ENCODE measurements around the gene MUC4. TPM values are rescaled to one million over a fixed set of nuclear protein-coding genes. Genes with fewer than 3 reads are reported as not detected.

MUC4 gene
- polyA plus RNA-seq, 1 experiment, result not detected

GRCh38 chr3:195822131-195822696 is 10.5 kb upstream of the MUC4 start:
- H3K27me3 ChIP-seq (ENCODE audit: control insufficient read depth, insufficient read depth, low read length), result peaks cover 18% of the 10 kb centered on the region
- ChIA-PET CTCF (interaction anchor here (0.7 kb wide), 1 partner anchor 297 kb away, joined by 4 read pairs; no protein-coding TSS in a partner anchor), POLR2A (interaction anchor here (0.6 kb wide), 1 partner anchor 129 kb away, joined by 6 read pairs; no protein-coding TSS in a partner anchor)
- DNase-seq (ENCODE audit: low read depth, low spot score), result no peak
- no peak overlapping the region for H3K27ac ChIP-seq (ENCODE audit: low read depth, low read length)
- no peak overlapping the region for H3K4me3 ChIP-seq (ENCODE audit: low read depth, low read length)
- no peaks in the 10 kb centered on the region; the same call in 1 of the 2 replicates for H3K9me3 ChIP-seq (ENCODE audit: control insufficient read depth, insufficient read depth, low read length)
- TF ChIP-seq, protein P1, sequence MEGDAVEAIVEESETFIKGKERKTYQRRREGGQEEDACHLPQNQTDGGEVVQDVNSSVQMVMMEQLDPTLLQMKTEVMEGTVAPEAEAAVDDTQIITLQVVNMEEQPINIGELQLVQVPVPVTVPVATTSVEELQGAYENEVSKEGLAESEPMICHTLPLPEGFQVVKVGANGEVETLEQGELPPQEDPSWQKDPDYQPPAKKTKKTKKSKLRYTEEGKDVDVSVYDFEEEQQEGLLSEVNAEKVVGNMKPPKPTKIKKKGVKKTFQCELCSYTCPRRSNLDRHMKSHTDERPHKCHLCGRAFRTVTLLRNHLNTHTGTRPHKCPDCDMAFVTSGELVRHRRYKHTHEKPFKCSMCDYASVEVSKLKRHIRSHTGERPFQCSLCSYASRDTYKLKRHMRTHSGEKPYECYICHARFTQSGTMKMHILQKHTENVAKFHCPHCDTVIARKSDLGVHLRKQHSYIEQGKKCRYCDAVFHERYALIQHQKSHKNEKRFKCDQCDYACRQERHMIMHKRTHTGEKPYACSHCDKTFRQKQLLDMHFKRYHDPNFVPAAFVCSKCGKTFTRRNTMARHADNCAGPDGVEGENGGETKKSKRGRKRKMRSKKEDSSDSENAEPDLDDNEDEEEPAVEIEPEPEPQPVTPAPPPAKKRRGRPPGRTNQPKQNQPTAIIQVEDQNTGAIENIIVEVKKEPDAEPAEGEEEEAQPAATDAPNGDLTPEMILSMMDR (IDR thresholded peaks at IDR 0.05; ENCODE audit: low read depth, low read length), result no peak

- no peaks in the 10 kb centered on the region; the same call in 1 of the 2 replicates for H3K9me3 ChIP-seq (ENCODE audit: control insufficient read depth, insufficient read depth, low read length)
- peaks cover 18% of the 10 kb centered on the region for H3K27me3 ChIP-seq (ENCODE audit: control insufficient read depth, insufficient read depth, low read length)
- TF ChIP-seq, protein P1 (IDR thresholded peaks at IDR 0.05; ENCODE audit: low read depth, low read length), result no peak
- CTCF ChIA-PET, result no interaction called here
- no peak overlapping the region for H3K4me3 ChIP-seq (ENCODE audit: low read depth, low read length)
- POLR2A ChIA-PET, result interaction anchor here (0.6 kb wide), 1 partner anchor 128 kb away, joined by 6 read pairs; no protein-coding TSS in a partner anchor
- no peak overlapping the region for H3K27ac ChIP-seq (ENCODE audit: low read depth, low read length)
- DNase-seq (ENCODE audit: low read depth, low spot score), result no peak
These were observed 9.8 kb upstream of the MUC4 start for GRCh38 chr3:195821403-195822130.

- ChIA-PET POLR2A (no interaction called here), CTCF (no interaction called here)
- H3K27me3 ChIP-seq (ENCODE audit: control insufficient read depth, insufficient read depth, low read length), result peaks cover 18% of the 10 kb centered on the region
- no peak overlapping the region for H3K27ac ChIP-seq (ENCODE audit: low read depth, low read length)
- no peak for DNase-seq (ENCODE audit: low read depth, low spot score)
- TF ChIP-seq, protein P1 (IDR thresholded peaks at IDR 0.05; ENCODE audit: low read depth, low read length), result no peak
- H3K4me3 ChIP-seq (ENCODE audit: low read depth, low read length), result no peak overlapping the region
- H3K9me3 ChIP-seq (ENCODE audit: control insufficient read depth, insufficient read depth, low read length), result no peaks in the 10 kb centered on the region; the same call in 1 of the 2 replicates
These were observed 9.2 kb upstream of the MUC4 start for GRCh38 chr3:195820901-195821300.

- Histone ChIP-seq H3K4me3 (ENCODE audit: low read depth, low read length) (no peak overlapping the region), H3K9me3 (ENCODE audit: control insufficient read depth, insufficient read depth, low read length) (no peaks in the 10 kb centered on the region; the same call in 1 of the 2 replicates), H3K27ac (ENCODE audit: low read depth, low read length) (no peak overlapping the region), H3K27me3 (ENCODE audit: control insufficient read depth, insufficient read depth, low read length) (peaks cover 18% of the 10 kb centered on the region)
- POLR2A ChIA-PET, result no interaction called here
- TF ChIP-seq, protein P1 (IDR thresholded peaks at IDR 0.05; ENCODE audit: low read depth, low read length), result no peak
- CTCF ChIA-PET, result no interaction called here
- DNase-seq (ENCODE audit: low read depth, low spot score), result no peak
These were observed 8.5 kb upstream of the MUC4 start for GRCh38 chr3:195820186-195820585.

DNA sequence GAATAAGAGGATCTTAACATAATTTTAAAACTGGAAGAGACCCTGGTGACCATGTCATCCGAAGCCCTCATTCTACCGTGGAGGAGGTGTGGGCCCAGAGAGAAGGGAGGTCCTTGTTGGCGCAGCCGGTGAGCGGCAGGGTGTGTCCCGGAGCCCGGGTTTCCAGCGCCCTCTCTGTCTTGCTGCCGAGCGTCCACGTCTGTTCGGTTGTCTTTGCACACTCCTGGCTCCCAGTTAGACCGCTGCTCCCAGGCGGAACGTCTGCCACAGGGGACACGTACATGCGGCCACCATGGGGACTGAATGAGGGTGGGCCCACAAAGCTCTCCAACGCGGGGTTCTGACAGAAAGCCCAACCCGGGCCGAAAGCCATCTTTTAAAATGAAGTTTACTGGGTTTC is 6.6 kb upstream of the MUC4 start:
- TF ChIP-seq, protein P1 (IDR thresholded peaks at IDR 0.05; ENCODE audit: low read depth, low read length), result no peak
- Histone ChIP-seq H3K9me3 (ENCODE audit: control insufficient read depth, insufficient read depth, low read length) (no peaks in the 10 kb centered on the region; the same call in 1 of the 2 replicates), H3K27ac (ENCODE audit: low read depth, low read length) (no peak overlapping the region), H3K27me3 (ENCODE audit: control insufficient read depth, insufficient read depth, low read length) (peaks cover 17% of the 10 kb centered on the region), H3K4me3 (ENCODE audit: low read depth, low read length) (no peak overlapping the region)
- no peak for DNase-seq (ENCODE audit: low read depth, low spot score)
- CTCF ChIA-PET, result no interaction called here
- POLR2A ChIA-PET, result no interaction called here
